GM12878 (cell line): ENCODE data around the gene RASSF10. TPM values are rescaled to one million over a fixed set of nuclear protein-coding genes. Genes with fewer than 3 reads are reported as not detected.

Experiments
- BCL3 ChIP-seq: IDR thresholded peaks from 2 replicates; pipeline ENCODE4 v1.6.1; 2011; ENCODE audit warnings: borderline replicate concordance, low read depth, mild to moderate bottlenecking, moderate library complexity, low read length; ENCODE audit not compliant: insufficient read depth, poor library complexity, severe bottlenecking
- BMI1 ChIP-seq: fragments of 450-650 bp; IDR thresholded peaks from 2 replicates; pipeline ENCODE4 v1.6.1; 2016; ENCODE audit warnings: mild to moderate bottlenecking, moderate library complexity, borderline replicate concordance
- CHD2 ChIP-seq: IDR thresholded peaks from 2 replicates; pipeline ENCODE4 v1.6.1; 2011; ENCODE audit warnings: low read depth, low read length, improper control_type of control experiment, borderline replicate concordance
- HDGF ChIP-seq: fragments of 450-650 bp; IDR thresholded peaks from 2 replicates; pipeline ENCODE4 v1.6.1; 2016; ENCODE audit warnings: antibody characterized with exemption
- HSF1 ChIP-seq: fragments of 150-350 bp; IDR thresholded peaks from 2 replicates; pipeline ENCODE4 v1.6.1; 2014; ENCODE audit warnings: mild to moderate bottlenecking, low read depth, low read length
- IKZF2 ChIP-seq, 2 experiments: fragments of 450-650 bp; IDR thresholded peaks; 2 replicates each; pipeline ENCODE4 v1.6.1; 2017; ENCODE audit warnings: mild to moderate bottlenecking in 2 of 2, moderate library complexity in 2 of 2
- MLLT1 ChIP-seq: fragments of 450-650 bp; IDR thresholded peaks from 2 replicates; pipeline ENCODE4 v1.6.1; 2016; ENCODE audit warnings: mild to moderate bottlenecking
- PKNOX1 ChIP-seq: fragments of 450-650 bp; IDR thresholded peaks from 2 replicates; pipeline ENCODE4 v1.6.1; 2016; ENCODE audit warnings: mild to moderate bottlenecking
- RCOR1 ChIP-seq: conservative IDR thresholded peaks from 2 replicates; pipeline ENCODE4 v1.6.1; 2012; ENCODE audit warnings: low read depth, low read length, improper control_type of control experiment
- SKIL ChIP-seq: fragments of 450-650 bp; IDR thresholded peaks from 2 replicates; pipeline ENCODE4 v1.6.1; 2017; ENCODE audit warnings: mild to moderate bottlenecking, low read depth, inconsistent platforms; ENCODE audit not compliant: poor library complexity, severe bottlenecking
- ZBTB33 ChIP-seq: fragments of 450-650 bp; IDR thresholded peaks from 2 replicates; pipeline ENCODE4 v1.6.1; 2017; ENCODE audit warnings: mild to moderate bottlenecking
- polyA plus RNA-seq, 11 experiments: library from polyadenylated mRNA; depleted of rRNA in 4 of 11; unstranded in 6 of 11; stranded (reverse) in 5 of 11; fragments of >200 nt; fragmentation: Nextera tagmentation in 4 of 11; fragmentation: Illumina TruSeq in 1 of 11; extraction: Ambion mirVana in 4 of 11; extraction: Trizol in 1 of 11; gene quantifications; 1 replicate in 1 of 11; 2 replicates in 10 of 11; pipeline versions ENCODE4 v1.2.1 to v1.2.3, GENCODE V29; 2011 to 2016; ENCODE audit warnings: inconsistent platforms in 2 of 11, missing spikeins in 2 of 11, low read depth in 1 of 11
- total RNA-seq, 4 experiments: library from RNA; depleted of rRNA in 3 of 4; stranded (reverse); fragments of >200 nt in 3 of 4; fragmentation: Illumina TruSeq in 1 of 4; extraction: Trizol in 1 of 4; gene quantifications; 2 replicates each; pipeline versions ENCODE4 v1.2.1 to v1.2.3, GENCODE V29; 2013 to 2021

Gene RASSF10
- total and polyA plus RNA-seq, 10 of the 15 experiments (the other 5 are each of a cell fraction or from before 2014, with no cell fraction given) = 0.03 to 0.23 (median 0.09) TPM; not detected in 6

GRCh38 chr11:13000721-13001120, 8.4 kb upstream of the RASSF10 start (continued):
- no peak for TF ChIP-seq CHD2
- no peak for TF ChIP-seq RCOR1
- TF ChIP-seq BMI1 = no peak
- TF ChIP-seq ZBTB33 = no peak
- TF ChIP-seq SKIL = no peak
- TF ChIP-seq HSF1 = no peak
- no peak for TF ChIP-seq BCL3
- no peak for TF ChIP-seq HDGF
- TF ChIP-seq PKNOX1 = peak; percentile 63
- TF ChIP-seq MLLT1 = no peak
- TF ChIP-seq IKZF2 (IDR thresholded peaks at IDR 0.05) = peak; percentile 15 to 35; a peak in 3 of 4 replicates
